Osteocyte (in vitro differentiated cells): Measurements from ENCODE around the gene PSMB11. TPM values are rescaled to one million over a fixed set of nuclear protein-coding genes. Genes with fewer than 3 reads are reported as not detected.
A peak's percentile ranks its signal among the peaks of the same experiment; 100 is the strongest.

Experiments used
- DNase-seq: peaks from one replicate; pipeline ENCODE4 v3.0.0; 2021; ENCODE audit warnings: mixed read lengths; ENCODE audit not compliant: unreplicated experiment; ENCODE audit errors: extremely low spot score
- H3K27ac Mint-ChIP-seq: one replicate; pipeline ENCODE4 v1.8.0; 2021; ENCODE audit warnings: mild to moderate bottlenecking, mixed read lengths; ENCODE audit not compliant: unreplicated experiment
- H3K27me3 Mint-ChIP-seq: one replicate; pipeline ENCODE4 v1.8.0; 2021; ENCODE audit warnings: mixed read lengths; ENCODE audit not compliant: unreplicated experiment
- H3K36me3 Mint-ChIP-seq: one replicate; pipeline ENCODE4 v1.8.0; 2021; ENCODE audit warnings: mixed read lengths; ENCODE audit not compliant: unreplicated experiment
- H3K4me1 Mint-ChIP-seq: one replicate; pipeline ENCODE4 v1.8.0; 2021; ENCODE audit warnings: mixed read lengths; ENCODE audit not compliant: unreplicated experiment
- H3K4me3 Mint-ChIP-seq: one replicate; pipeline ENCODE4 v1.8.0; 2021; ENCODE audit warnings: mild to moderate bottlenecking, moderate library complexity, mixed read lengths; ENCODE audit not compliant: unreplicated experiment
- H3K9me3 Mint-ChIP-seq: one replicate; pipeline ENCODE4 v1.8.0; 2021; ENCODE audit warnings: mixed read lengths; ENCODE audit not compliant: unreplicated experiment
- total RNA-seq: library from RNA; stranded (reverse); gene quantifications from 2 replicates; pipeline ENCODE4 v1.2.1, GENCODE V29; 2021
- TF ChIP-seq, protein P1 (sequence below): fragments of 200-600 bp; sonication (generic); IDR thresholded peaks from 2 replicates; pipeline ENCODE4 v1.5.0; 2021; ENCODE audit warnings: antibody characterized with exemption, mild to moderate bottlenecking, moderate library complexity

PSMB11 gene
- total RNA-seq, 1 donor from 2014 or later, result not detected

DNA sequence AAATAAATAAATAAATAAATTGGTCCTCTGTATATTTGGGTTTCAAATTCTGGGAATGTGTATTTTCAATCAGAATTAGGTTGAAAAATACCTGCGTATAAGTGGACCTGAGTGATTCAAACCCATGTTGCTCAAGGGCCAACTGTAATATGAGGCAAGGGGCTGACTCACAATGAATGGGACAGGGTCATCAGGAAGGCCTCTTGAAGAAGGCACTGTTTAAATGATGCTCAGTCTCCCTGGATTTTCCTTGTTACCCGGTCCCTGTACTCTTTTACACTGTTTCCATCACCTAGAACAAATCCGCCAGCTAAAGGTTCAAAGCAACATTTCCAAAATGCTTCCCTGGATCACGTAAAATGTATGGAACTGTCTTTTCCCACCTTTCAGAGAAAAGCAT lies 11.1 kb upstream of the PSMB11 start:
- DNase-seq, result no peak
- peaks cover 28% of the 10 kb centered on the region for H3K4me1 Mint-ChIP-seq
- no peak overlapping the region for H3K27ac Mint-ChIP-seq
- TF ChIP-seq, protein P1, sequence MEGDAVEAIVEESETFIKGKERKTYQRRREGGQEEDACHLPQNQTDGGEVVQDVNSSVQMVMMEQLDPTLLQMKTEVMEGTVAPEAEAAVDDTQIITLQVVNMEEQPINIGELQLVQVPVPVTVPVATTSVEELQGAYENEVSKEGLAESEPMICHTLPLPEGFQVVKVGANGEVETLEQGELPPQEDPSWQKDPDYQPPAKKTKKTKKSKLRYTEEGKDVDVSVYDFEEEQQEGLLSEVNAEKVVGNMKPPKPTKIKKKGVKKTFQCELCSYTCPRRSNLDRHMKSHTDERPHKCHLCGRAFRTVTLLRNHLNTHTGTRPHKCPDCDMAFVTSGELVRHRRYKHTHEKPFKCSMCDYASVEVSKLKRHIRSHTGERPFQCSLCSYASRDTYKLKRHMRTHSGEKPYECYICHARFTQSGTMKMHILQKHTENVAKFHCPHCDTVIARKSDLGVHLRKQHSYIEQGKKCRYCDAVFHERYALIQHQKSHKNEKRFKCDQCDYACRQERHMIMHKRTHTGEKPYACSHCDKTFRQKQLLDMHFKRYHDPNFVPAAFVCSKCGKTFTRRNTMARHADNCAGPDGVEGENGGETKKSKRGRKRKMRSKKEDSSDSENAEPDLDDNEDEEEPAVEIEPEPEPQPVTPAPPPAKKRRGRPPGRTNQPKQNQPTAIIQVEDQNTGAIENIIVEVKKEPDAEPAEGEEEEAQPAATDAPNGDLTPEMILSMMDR, result no peak
- no peaks in the 10 kb centered on the region for H3K9me3 Mint-ChIP-seq
- peaks cover 35% of the 10 kb centered on the region for H3K36me3 Mint-ChIP-seq
- H3K27me3 Mint-ChIP-seq, result no peaks in the 10 kb centered on the region
- H3K4me3 Mint-ChIP-seq, result no peak overlapping the region

DNA sequence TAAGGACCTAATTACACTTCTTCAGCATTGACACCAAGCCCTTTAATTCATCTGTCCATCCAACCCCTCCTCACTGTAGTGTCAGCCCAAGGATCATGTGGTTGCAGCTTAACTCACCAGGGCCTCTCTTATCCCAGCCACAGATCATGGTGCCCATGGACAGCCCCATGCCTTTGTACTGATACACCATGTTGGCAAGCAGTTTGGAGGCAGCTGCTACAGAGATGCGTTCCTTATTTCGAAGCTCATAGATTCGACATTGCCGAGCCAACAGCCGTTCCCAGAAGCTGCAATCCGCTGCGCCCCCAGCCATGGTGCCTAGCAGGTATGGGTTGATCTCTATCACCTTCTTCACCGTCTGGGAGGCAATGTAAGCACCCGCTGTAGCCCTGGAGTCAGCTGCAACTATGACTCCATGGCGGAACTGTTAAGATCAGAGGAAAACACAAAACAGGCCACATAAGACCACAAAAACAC lies 8.7 kb upstream of the PSMB11 start:
- peaks cover 26% of the 10 kb centered on the region for H3K36me3 Mint-ChIP-seq
- no peak for DNase-seq
- no peaks in the 10 kb centered on the region for H3K27me3 Mint-ChIP-seq
- TF ChIP-seq, protein P1, result no peak
- peak overlapping the region; percentile 97 for H3K27ac Mint-ChIP-seq
- no peaks in the 10 kb centered on the region for H3K9me3 Mint-ChIP-seq
- peaks cover 28% of the 10 kb centered on the region for H3K4me1 Mint-ChIP-seq
- H3K4me3 Mint-ChIP-seq, result peak overlapping the region; percentile 93

DNA sequence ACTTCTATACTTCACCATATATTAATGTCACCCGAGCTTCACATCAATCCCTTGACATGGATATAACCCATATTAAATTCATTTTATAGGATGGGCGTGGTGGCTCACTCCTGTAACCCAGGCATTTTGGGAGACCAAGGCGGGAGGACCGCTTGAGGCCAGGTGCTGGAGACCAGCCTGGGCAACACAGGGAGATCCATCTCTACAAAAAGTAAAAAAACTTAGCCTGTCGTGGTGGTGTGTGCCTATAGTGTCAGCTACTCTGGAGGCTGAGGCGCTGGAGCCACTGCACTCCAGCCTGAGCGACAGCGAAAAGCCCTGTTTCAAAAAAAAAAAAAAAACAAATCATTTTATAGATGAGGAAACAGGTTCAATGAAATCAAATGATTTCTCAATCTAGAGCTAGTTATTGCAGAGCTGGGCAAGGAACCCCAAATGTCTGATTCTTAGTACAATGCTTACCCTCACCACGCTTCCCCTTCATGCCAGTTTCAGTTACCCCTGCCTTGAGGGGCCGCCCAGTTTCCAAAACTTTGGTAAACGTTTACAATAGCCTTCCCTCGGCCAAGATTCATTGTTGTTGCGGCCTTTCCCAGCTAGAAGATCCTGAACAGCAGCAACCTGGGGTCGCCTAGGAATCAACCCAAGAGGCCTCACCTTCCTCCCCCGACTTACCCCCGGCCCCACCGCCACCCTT lies 8.1 kb upstream of the PSMB11 start:
- Mint-ChIP-seq H3K36me3 (peaks cover 23% of the 10 kb centered on the region), H3K9me3 (no peaks in the 10 kb centered on the region), H3K4me3 (peak overlapping the region; percentile 93), H3K4me1 (peaks cover 28% of the 10 kb centered on the region), H3K27ac (peak overlapping the region; percentile 97), H3K27me3 (no peaks in the 10 kb centered on the region)
- no peak for DNase-seq
- TF ChIP-seq, protein P1, result no peak

DNA sequence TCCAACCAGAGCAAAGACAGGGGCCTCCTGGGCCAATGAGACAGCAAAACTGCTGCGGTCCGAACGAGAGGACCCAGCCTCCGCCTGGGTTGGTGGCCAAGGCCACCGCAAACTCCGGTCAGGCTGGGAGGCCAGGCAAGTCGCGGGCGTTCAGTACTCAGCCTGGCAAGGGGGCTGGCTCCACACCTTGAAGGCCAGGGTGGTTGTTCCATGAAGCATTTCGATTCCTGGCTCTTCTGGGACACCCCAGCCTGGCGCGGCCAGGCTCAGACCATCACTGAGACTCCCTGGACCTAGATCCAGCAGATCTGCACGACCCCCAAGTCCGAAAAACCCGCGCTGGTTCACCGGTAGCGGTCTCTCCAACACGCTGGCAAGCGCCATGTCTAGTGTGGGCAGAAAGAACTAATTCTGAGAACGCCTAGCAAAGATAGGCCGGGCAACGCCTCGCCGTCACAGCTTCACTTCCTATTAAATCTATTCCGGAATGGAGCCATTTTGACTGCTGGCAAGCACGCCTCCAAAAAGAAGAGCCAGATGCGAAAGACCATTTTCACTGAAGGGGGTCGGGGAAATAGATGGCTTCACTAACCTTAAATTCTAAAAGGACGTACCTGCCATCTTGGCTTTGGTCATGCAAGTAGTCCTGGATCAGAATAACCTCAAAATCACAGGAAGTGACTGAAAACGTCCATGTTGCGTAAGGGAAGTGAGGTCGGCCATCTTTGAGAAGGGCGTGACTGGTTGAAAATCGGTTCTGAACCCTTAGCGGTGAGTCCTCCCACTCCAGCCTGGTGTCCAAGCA lies 7.3 kb upstream of the PSMB11 start, which contains the start of gene PSMB5:
Gene PSMB5 (minus strand): TSS at position 403 of the 805 bp plus-strand sequence. CDS start 19 bp downstream, at position 384.
- H3K36me3 Mint-ChIP-seq, result peaks cover 18% of the 10 kb centered on the region
- H3K27me3 Mint-ChIP-seq, result no peaks in the 10 kb centered on the region
- H3K27ac Mint-ChIP-seq, result peak within 1 kb of the TSS; percentile 97
- peaks cover 25% of the 10 kb centered on the region for H3K4me1 Mint-ChIP-seq
- DNase-seq, result peak; percentile 94
- TF ChIP-seq, protein P1, result no peak
- H3K9me3 Mint-ChIP-seq, result no peaks in the 10 kb centered on the region
- peak within 1 kb of the TSS; percentile 93 for H3K4me3 Mint-ChIP-seq
